ENCODE data around the gene JTB. TPM values are rescaled to one million over a fixed set of nuclear protein-coding genes. Genes with fewer than 3 reads are reported as not detected.
A peak's percentile ranks its signal among the peaks of the same experiment; 100 is the strongest.

JTB gene
- total RNA-seq, 1 donor from 2014 or later: 47.7 TPM

- Mint-ChIP-seq H3K9me3 (no peaks in the 10 kb centered on the region), H3K27ac (peak overlapping the region; percentile 99), H3K4me3 (peak overlapping the region; percentile 96), H3K27me3 (ENCODE audit: insufficient read depth, low read depth) (no peaks in the 10 kb centered on the region), H3K4me1 (peaks cover 49% of the 10 kb centered on the region), H3K36me3 (peaks cover 15% of the 10 kb centered on the region)
- H3K4me1 ChIP-seq: peaks cover 24% of the 10 kb centered on the region
- no peak for DNase-seq (ENCODE audit: low spot score)
- no peaks in the 10 kb centered on the region for H3K27me3 ChIP-seq
- H3K4me2 ChIP-seq: peak overlapping the region; percentile 98
- TF ChIP-seq, protein P1, sequence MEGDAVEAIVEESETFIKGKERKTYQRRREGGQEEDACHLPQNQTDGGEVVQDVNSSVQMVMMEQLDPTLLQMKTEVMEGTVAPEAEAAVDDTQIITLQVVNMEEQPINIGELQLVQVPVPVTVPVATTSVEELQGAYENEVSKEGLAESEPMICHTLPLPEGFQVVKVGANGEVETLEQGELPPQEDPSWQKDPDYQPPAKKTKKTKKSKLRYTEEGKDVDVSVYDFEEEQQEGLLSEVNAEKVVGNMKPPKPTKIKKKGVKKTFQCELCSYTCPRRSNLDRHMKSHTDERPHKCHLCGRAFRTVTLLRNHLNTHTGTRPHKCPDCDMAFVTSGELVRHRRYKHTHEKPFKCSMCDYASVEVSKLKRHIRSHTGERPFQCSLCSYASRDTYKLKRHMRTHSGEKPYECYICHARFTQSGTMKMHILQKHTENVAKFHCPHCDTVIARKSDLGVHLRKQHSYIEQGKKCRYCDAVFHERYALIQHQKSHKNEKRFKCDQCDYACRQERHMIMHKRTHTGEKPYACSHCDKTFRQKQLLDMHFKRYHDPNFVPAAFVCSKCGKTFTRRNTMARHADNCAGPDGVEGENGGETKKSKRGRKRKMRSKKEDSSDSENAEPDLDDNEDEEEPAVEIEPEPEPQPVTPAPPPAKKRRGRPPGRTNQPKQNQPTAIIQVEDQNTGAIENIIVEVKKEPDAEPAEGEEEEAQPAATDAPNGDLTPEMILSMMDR (IDR thresholded peaks at IDR 0.05): no peak
- TF ChIP-seq EZH2 (IDR thresholded peaks at IDR 0.05) (no peak), EZH2phosphoT487 (IDR thresholded peaks at IDR 0.05) (no peak)
- H3K4me3 ChIP-seq: peak overlapping the region; percentile 64
- no peaks in the 10 kb centered on the region for H4K20me1 ChIP-seq (ENCODE audit: low read depth)
- peak overlapping the region; percentile 76 for H3K27ac ChIP-seq
- H3K36me3 ChIP-seq: no peaks in the 10 kb centered on the region
- H3K9ac ChIP-seq: peak overlapping the region; percentile 31
- peak overlapping the region; percentile 8 for H2AFZ ChIP-seq (replicated peaks)
- H3K79me2 ChIP-seq (ENCODE audit: low read depth): peaks cover 46% of the 10 kb centered on the region
- peaks cover 48% of the 10 kb centered on the region for H3F3A ChIP-seq (ENCODE audit: low read depth)
- no peaks in the 10 kb centered on the region for H3K9me3 ChIP-seq (ENCODE audit: low read depth)
Observed at GRCh38 chr1:153968000-153968363, 9.5 kb downstream of the JTB start.

- H3K4me3 ChIP-seq: peak within 1 kb of the TSS; percentile 64
- H3K36me3 ChIP-seq: no peaks in the 10 kb centered on the region
- H3K9me3 Mint-ChIP-seq: no peaks in the 10 kb centered on the region
- peak within 1 kb of the TSS; percentile 98 for H3K4me2 ChIP-seq
- peaks cover 53% of the 10 kb centered on the region for H3K79me2 ChIP-seq (ENCODE audit: low read depth)
- H3K4me1 ChIP-seq: peaks cover 24% of the 10 kb centered on the region
- H4K20me1 ChIP-seq (ENCODE audit: low read depth): no peaks in the 10 kb centered on the region
- H3K27me3 ChIP-seq: no peaks in the 10 kb centered on the region
- H3K27ac ChIP-seq: peak within 1 kb of the TSS; percentile 94
- no peaks in the 10 kb centered on the region for H3K27me3 Mint-ChIP-seq (ENCODE audit: insufficient read depth, low read depth)
- H3F3A ChIP-seq (ENCODE audit: low read depth): peaks cover 48% of the 10 kb centered on the region
- H2AFZ ChIP-seq (replicated peaks): peak within 1 kb of the TSS; percentile 77
- no peaks in the 10 kb centered on the region for H3K9me3 ChIP-seq (ENCODE audit: low read depth)
- peak; percentile 97 for DNase-seq (ENCODE audit: low spot score)
- peak within 1 kb of the TSS; percentile 99 for H3K27ac Mint-ChIP-seq
- TF ChIP-seq EZH2phosphoT487 (IDR thresholded peaks at IDR 0.05): no peak
- TF ChIP-seq, protein P1 (IDR thresholded peaks at IDR 0.05): peak; percentile 55
- peak within 1 kb of the TSS; percentile 96 for H3K4me3 Mint-ChIP-seq
- peaks cover 10% of the 10 kb centered on the region for H3K36me3 Mint-ChIP-seq
- peaks cover 55% of the 10 kb centered on the region for H3K4me1 Mint-ChIP-seq
- H3K9ac ChIP-seq: peak within 1 kb of the TSS; percentile 47
Observed at GRCh38 chr1:153967107-153967999, 10.1 kb downstream of the JTB start, which contains the start of gene CREB3L4. CREB3L4 (plus strand) TSS chr1:153967902; CDS start chr1:153968526, 624 bp downstream.

- peaks cover 19% of the 10 kb centered on the region for H3K36me3 Mint-ChIP-seq
- TF ChIP-seq EZH2 (IDR thresholded peaks at IDR 0.05): no peak
- TF ChIP-seq, protein P1 (IDR thresholded peaks at IDR 0.05): no peak
- TF ChIP-seq EZH2phosphoT487 (IDR thresholded peaks at IDR 0.05): no peak
Observed at GRCh38 chr1:153963850-153964331, 13.6 kb downstream of the JTB start.

More at GRCh38 chr1:153963850-153964331, 13.6 kb downstream of the JTB start:
- Mint-ChIP-seq H3K9me3 (no peaks in the 10 kb centered on the region), H3K4me3 (peak overlapping the region; percentile 88), H3K27me3 (ENCODE audit: insufficient read depth, low read depth) (peaks cover 7% of the 10 kb centered on the region), H3K27ac (peak overlapping the region; percentile 97), H3K4me1 (peaks cover 66% of the 10 kb centered on the region)
- peaks cover 33% of the 10 kb centered on the region for H3K4me1 ChIP-seq
- H3K4me3 ChIP-seq: peak overlapping the region; percentile 63
- peaks cover 55% of the 10 kb centered on the region for H3F3A ChIP-seq (ENCODE audit: low read depth)
- H3K9ac ChIP-seq: peak overlapping the region; percentile 17
- no peaks in the 10 kb centered on the region for H3K9me3 ChIP-seq (ENCODE audit: low read depth)
- H3K79me2 ChIP-seq (ENCODE audit: low read depth): peaks cover 67% of the 10 kb centered on the region
- peak overlapping the region; percentile 94 for H3K27ac ChIP-seq
- H3K4me2 ChIP-seq: peak overlapping the region; percentile 91
- peak overlapping the region; percentile 19 for H2AFZ ChIP-seq (replicated peaks)
- H3K27me3 ChIP-seq: no peaks in the 10 kb centered on the region
- peaks cover 7% of the 10 kb centered on the region for H4K20me1 ChIP-seq (ENCODE audit: low read depth)
- peak; percentile 85 for DNase-seq (ENCODE audit: low spot score)
- H3K36me3 ChIP-seq: no peaks in the 10 kb centered on the region
